Endothelial cell of umbilical vein (primary cell): ENCODE results near the gene KCNAB2. TPM values are rescaled to one million over a fixed set of nuclear protein-coding genes. Genes with fewer than 3 reads are reported as not detected.
A peak's percentile ranks its signal among the peaks of the same experiment; 100 is the strongest.

ENCODE experiments used
- BruUV-seq: library from RNA; stranded (reverse); fragments of 400-500 nt; replicated peaks from 2 replicates; lab custom pipeline; 2021; lab: Mats Ljungman, UMichigan
- CTCF ChIA-PET: fragments of 300-600, 350-600 bp; sonication (Branson Sonifier 250); formaldehyde crosslinking; loops from one replicate; lab custom pipeline; 2021; ENCODE audit warnings: antibody characterized with exemption, inconsistent platforms; lab: Charles Lee
- POLR2A ChIA-PET: fragments of 300-600, 350-600 bp; sonication (Branson Sonifier 250); formaldehyde crosslinking; loops from one replicate; lab custom pipeline; 2021; ENCODE audit warnings: antibody characterized with exemption, inconsistent platforms; lab: Charles Lee
- DNase-seq: peaks from one replicate; pipeline ENCODE4 v3.0.0-alpha.2; 2011; ENCODE audit warnings: low read depth, low spot score
- FAIRE-seq: peaks from 2 replicates; lab custom pipeline; 2011; peaks lifted over from hg19 to GRCh38; lab: Jason Lieb, UNC
- H2AFZ ChIP-seq: 2 replicates; pipeline ENCODE4 v1.6.0; 2012; ENCODE audit warnings: low read depth, low read length, control low read depth, inconsistent platforms
- H3K27ac ChIP-seq: 2 replicates; pipeline ENCODE4 v1.5.1; 2011; ENCODE audit warnings: low read depth, mild to moderate bottlenecking, control low read depth, low read length, moderate library complexity; ENCODE audit not compliant: insufficient read depth
- H3K27me3 ChIP-seq, 2 experiments: 2 replicates each; pipeline versions ENCODE4 v1.6.0 to v1.6.1; 2011; ENCODE audit warnings: low read length in 2 of 2, mixed read lengths in 1 of 2; ENCODE audit not compliant: control insufficient read depth in 2 of 2, insufficient read depth in 2 of 2
- H3K36me3 ChIP-seq, 2 experiments: 2 replicates in 1 of 2; 3 replicates in 1 of 2; pipeline ENCODE4 v1.5.1; 2011; ENCODE audit warnings: low read length in 2 of 2, mild to moderate bottlenecking in 1 of 2, moderate library complexity in 1 of 2; ENCODE audit not compliant: control insufficient read depth in 2 of 2, insufficient read depth in 2 of 2; ENCODE audit errors: extremely low read depth in 1 of 2
- H3K4me1 ChIP-seq: 3 replicates; pipeline ENCODE4 v1.5.1; 2011; ENCODE audit warnings: mild to moderate bottlenecking, low read length; ENCODE audit not compliant: control insufficient read depth, insufficient read depth; ENCODE audit errors: extremely low read depth
- H3K4me2 ChIP-seq: 2 replicates; pipeline ENCODE4 v1.6.1; 2011; ENCODE audit warnings: low read length, control low read depth, mixed read lengths; ENCODE audit not compliant: insufficient read depth
- H3K4me3 ChIP-seq, 3 experiments: fragments of 200-600 bp in 1 of 3; sonication (generic), shearing (Covaris generic) in 1 of 3; replicated peaks in 1 of 3; 2 replicates each; pipeline ENCODE4 v1.5.1; 2011 to 2016; ENCODE audit warnings: control low read depth in 3 of 3, low read length in 3 of 3, mild to moderate bottlenecking in 2 of 3, inconsistent platforms in 1 of 3, low read depth in 1 of 3, moderate library complexity in 1 of 3; ENCODE audit not compliant: insufficient read depth in 1 of 3
- H3K79me2 ChIP-seq: 2 replicates; pipeline ENCODE4 v1.6.0; 2012; ENCODE audit warnings: low read length, inconsistent platforms; ENCODE audit not compliant: control insufficient read depth, insufficient read depth
- H3K9ac ChIP-seq: replicated peaks from 2 replicates; pipeline ENCODE3; 2011; ENCODE audit warnings: low read length, control low read depth; ENCODE audit not compliant: insufficient read depth; ENCODE audit errors: extremely low read depth
- H3K9me1 ChIP-seq: replicated peaks from 3 replicates; pipeline ENCODE4 v1.6.0; 2011; ENCODE audit warnings: mild to moderate bottlenecking, low read length; ENCODE audit not compliant: control insufficient read depth, insufficient read depth; ENCODE audit errors: extremely low read depth
- H3K9me3 ChIP-seq: replicated peaks from 2 replicates; pipeline ENCODE4 v1.5.1; 2012; ENCODE audit warnings: low read length, inconsistent platforms; ENCODE audit not compliant: control insufficient read depth, insufficient read depth
- H4K20me1 ChIP-seq: replicated peaks from 2 replicates; pipeline ENCODE3; 2011; ENCODE audit warnings: mild to moderate bottlenecking, low read length; ENCODE audit not compliant: control insufficient read depth, insufficient read depth; ENCODE audit errors: extremely low read depth
- EZH2 ChIP-seq: IDR thresholded peaks from 2 replicates; pipeline ENCODE4 v1.6.1; 2012; ENCODE audit warnings: borderline replicate concordance, low read depth, mild to moderate bottlenecking, moderate library complexity, low read length, inconsistent platforms; ENCODE audit not compliant: severe bottlenecking
- FOS ChIP-seq: IDR thresholded peaks from 2 replicates; pipeline ENCODE4 v1.6.1; 2011; ENCODE audit warnings: mild to moderate bottlenecking, low read length, moderate library complexity, borderline replicate concordance; ENCODE audit not compliant: insufficient read depth
- GATA2 ChIP-seq: IDR thresholded peaks from 2 replicates; pipeline ENCODE4 v1.7.0; 2011; ENCODE audit warnings: low read depth, mild to moderate bottlenecking, moderate library complexity, mixed read lengths, low read length; ENCODE audit not compliant: insufficient read length, insufficient read depth
- JUN ChIP-seq: IDR thresholded peaks from 2 replicates; pipeline ENCODE4 v1.6.1; 2011; ENCODE audit warnings: borderline replicate concordance, low read depth; ENCODE audit not compliant: insufficient read length, insufficient read depth
- MYC ChIP-seq: IDR thresholded peaks from one replicate; pipeline ENCODE4 v1.6.1; 2011; ENCODE audit warnings: mild to moderate bottlenecking, low read depth, low read length
- POLR2A ChIP-seq: IDR thresholded peaks from 2 replicates; pipeline ENCODE4 v1.6.1; 2012; ENCODE audit warnings: low read depth, mild to moderate bottlenecking, control low read depth, low read length
- POLR2AphosphoS5 ChIP-seq: IDR thresholded peaks from 2 replicates; pipeline ENCODE4 v1.6.1; 2012; ENCODE audit warnings: low read depth, mild to moderate bottlenecking, control low read depth, low read length, moderate library complexity; ENCODE audit not compliant: insufficient read depth
- dilution Hi-C: fragments of 300-500 bp; cut with MboI; formaldehyde crosslinking; loops from one replicate; pipeline ENCODE4 v1.15.0; 2019; ENCODE audit warnings: low sequenced_read_pairs; ENCODE audit not compliant: extremely low pct_ligation_motif_present
- intact Hi-C: fragments of 100-400 bp; cut with micrococcal nuclease; formaldehyde crosslinking; loops from one replicate; pipeline ENCODE4 v1.10.0; 2022
- polyA plus RNA-seq, 4 experiments: library from polyadenylated mRNA; depleted of rRNA in 3 of 4; stranded (reverse) in 3 of 4; unstranded in 1 of 4; fragments of >200 nt; gene quantifications; 2 replicates each; pipeline versions ENCODE4 v1.2.1 to v1.2.3, GENCODE V29; 2011 to 2012; ENCODE audit warnings: missing spikeins in 1 of 4
- total RNA-seq: library from RNA; stranded (reverse); gene quantifications from 2 replicates; pipeline ENCODE4 v1.2.3, GENCODE V29; 2021
- TF ChIP-seq, protein P1 (sequence below), 2 donors: IDR thresholded peaks; 1 replicate in 1 of 2; 2 replicates in 1 of 2; pipeline ENCODE4 v1.5.1; 2011; ENCODE audit warnings: low read length in 2 of 2, mild to moderate bottlenecking in 2 of 2, moderate library complexity in 2 of 2, control low read depth in 1 of 2, inconsistent platforms in 1 of 2, low read depth in 1 of 2; ENCODE audit not compliant: insufficient read depth in 1 of 2; ENCODE audit errors: extremely low read depth in 1 of 2
- TF ChIP-seq, protein P2 (sequence below): IDR thresholded peaks from 2 replicates; pipeline ENCODE4 v1.6.1; 2011; ENCODE audit not compliant: insufficient read depth, insufficient read length

Gene KCNAB2
- total and polyA plus RNA-seq, 2 donors (not counting 3 experiments of a cell fraction or from before 2014, with no cell fraction given) = 2.4 to 3.8 TPM

DNA sequence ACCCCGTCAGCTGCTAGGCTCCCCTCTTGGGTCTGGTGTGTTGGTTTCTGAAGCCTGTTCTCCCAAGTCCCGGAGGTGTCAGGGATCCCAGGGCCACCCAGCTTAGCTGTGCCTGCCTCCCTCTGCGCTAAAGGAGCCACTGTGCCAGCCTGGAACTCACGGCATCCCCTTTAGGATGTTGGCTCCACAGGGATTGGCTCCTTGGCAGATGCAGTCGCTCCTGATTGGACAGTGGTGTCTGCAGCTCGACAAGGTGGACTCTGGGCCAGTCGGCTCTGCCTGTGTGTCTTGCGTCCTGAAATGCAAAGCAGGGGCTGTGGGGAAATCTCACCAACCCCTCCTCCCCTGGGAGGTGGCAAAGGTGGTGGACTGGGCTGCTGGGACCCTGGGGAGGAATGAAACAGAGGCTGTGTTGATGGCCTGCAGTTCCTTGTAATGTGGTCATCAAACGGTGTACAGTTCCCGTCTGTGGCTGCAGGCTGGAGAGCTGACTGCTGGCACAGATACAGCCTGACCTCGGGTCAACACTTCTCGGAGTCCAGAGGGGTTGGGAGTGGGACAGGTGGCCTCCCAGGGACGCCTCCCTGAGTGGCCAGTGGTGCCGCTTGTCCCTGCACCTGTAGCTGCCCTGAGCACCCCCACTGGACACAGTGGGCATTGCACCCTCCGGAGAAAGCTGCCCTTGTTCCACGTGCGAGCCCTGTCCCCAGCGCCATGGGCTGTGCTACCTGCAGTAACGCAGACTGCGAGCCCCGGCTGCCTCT lies 11.5 kb upstream of the KCNAB2 start:
- ChIA-PET POLR2A (no interaction called here), CTCF (interaction anchor here (0.6 to 2.3 kb wide), 27 partner anchors 8 to 212 kb away, joined by 3 to 14 read pairs (median 5); partner anchors contain the start of gene ICMT)
- intact Hi-C loops = no loop called here
- no peaks in the 10 kb centered on the region for H4K20me1 ChIP-seq
- no peaks in the 10 kb centered on the region for H3K9me1 ChIP-seq
- DNase-seq (peak; percentile 30), FAIRE-seq (no peak)
- no TSS peak for BruUV-seq
- no peak overlapping the region for H3K4me2 ChIP-seq
- no peak overlapping the region for H2AFZ ChIP-seq
- H3K79me2 ChIP-seq = no peaks in the 10 kb centered on the region
- no peak overlapping the region for H3K27ac ChIP-seq
- dilution Hi-C loops = no loop called here
- no peaks in the 10 kb centered on the region for H3K9me3 ChIP-seq
- H3K4me3 ChIP-seq = no peak overlapping the region
- H3K9ac ChIP-seq = no peak overlapping the region
- H3K4me1 ChIP-seq = no peaks in the 10 kb centered on the region
- peaks cover 0 to 2% of the 10 kb centered on the region in 2 experiments for H3K27me3 ChIP-seq
- no peaks in the 10 kb centered on the region for H3K36me3 ChIP-seq
- TF ChIP-seq, protein P1, sequence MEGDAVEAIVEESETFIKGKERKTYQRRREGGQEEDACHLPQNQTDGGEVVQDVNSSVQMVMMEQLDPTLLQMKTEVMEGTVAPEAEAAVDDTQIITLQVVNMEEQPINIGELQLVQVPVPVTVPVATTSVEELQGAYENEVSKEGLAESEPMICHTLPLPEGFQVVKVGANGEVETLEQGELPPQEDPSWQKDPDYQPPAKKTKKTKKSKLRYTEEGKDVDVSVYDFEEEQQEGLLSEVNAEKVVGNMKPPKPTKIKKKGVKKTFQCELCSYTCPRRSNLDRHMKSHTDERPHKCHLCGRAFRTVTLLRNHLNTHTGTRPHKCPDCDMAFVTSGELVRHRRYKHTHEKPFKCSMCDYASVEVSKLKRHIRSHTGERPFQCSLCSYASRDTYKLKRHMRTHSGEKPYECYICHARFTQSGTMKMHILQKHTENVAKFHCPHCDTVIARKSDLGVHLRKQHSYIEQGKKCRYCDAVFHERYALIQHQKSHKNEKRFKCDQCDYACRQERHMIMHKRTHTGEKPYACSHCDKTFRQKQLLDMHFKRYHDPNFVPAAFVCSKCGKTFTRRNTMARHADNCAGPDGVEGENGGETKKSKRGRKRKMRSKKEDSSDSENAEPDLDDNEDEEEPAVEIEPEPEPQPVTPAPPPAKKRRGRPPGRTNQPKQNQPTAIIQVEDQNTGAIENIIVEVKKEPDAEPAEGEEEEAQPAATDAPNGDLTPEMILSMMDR (IDR thresholded peaks at IDR 0.05; ENCODE audit: extremely low read depth in 1 of 2, insufficient read depth in 1 of 2, low read depth in 1 of 2, low read length in 2 of 2) = peak; percentile 55 to 82
- TF ChIP-seq, protein P2, sequence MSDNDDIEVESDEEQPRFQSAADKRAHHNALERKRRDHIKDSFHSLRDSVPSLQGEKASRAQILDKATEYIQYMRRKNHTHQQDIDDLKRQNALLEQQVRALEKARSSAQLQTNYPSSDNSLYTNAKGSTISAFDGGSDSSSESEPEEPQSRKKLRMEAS = no peak

DNA sequence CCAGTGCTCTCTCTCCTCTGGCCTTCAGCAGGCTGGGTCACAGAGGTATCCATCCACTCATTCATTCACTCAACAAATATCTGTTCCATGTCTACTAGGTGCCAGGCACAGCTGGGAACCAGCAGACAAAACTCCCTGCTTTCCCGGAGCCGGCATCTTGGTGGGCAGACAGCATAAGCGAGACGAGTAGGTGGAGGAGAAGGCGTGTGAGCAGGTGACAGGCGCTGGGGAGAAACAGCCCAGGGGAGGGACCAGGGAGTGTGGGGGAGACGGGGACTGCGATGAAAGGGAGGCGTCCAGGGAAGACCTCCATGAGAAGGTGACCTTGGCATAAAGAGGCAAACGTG lies 11.0 kb upstream of the KCNAB2 start:
- H3K4me1 ChIP-seq = no peaks in the 10 kb centered on the region
- no peak overlapping the region for H3K4me2 ChIP-seq
- TF ChIP-seq EZH2 (no peak), FOS (no peak), GATA2 (no peak), JUN (no peak), POLR2AphosphoS5 (no peak), MYC (no peak), POLR2A (no peak)
- TF ChIP-seq, protein P1 (IDR thresholded peaks at IDR 0.05; ENCODE audit: extremely low read depth in 1 of 2, insufficient read depth in 1 of 2, low read depth in 1 of 2, low read length in 2 of 2) = no peak
- TF ChIP-seq, protein P2 = no peak
- CTCF ChIA-PET = interaction anchor here (0.6 to 2.3 kb wide), 26 partner anchors 9 to 212 kb away, joined by 3 to 14 read pairs (median 6); partner anchors contain the start of gene ICMT
- no peaks in the 10 kb centered on the region for H3K36me3 ChIP-seq
- H2AFZ ChIP-seq = no peak overlapping the region
- intact Hi-C loops = no loop called here
- no peak overlapping the region for H3K27ac ChIP-seq
- no peaks in the 10 kb centered on the region for H3K9me1 ChIP-seq
- dilution Hi-C loops = no loop called here
- DNase-seq = no peak
- no peaks in the 10 kb centered on the region for H3K9me3 ChIP-seq
- no peak overlapping the region for H3K9ac ChIP-seq
- H4K20me1 ChIP-seq = no peaks in the 10 kb centered on the region
- H3K79me2 ChIP-seq = no peaks in the 10 kb centered on the region
- FAIRE-seq = no peak
- POLR2A ChIA-PET = no interaction called here
- BruUV-seq = no TSS peak
- H3K4me3 ChIP-seq = no peak overlapping the region
- peaks cover 0 to 2% of the 10 kb centered on the region in 2 experiments for H3K27me3 ChIP-seq
